GM18873 (cell line): ENCODE data around the gene HSD17B2.
"Not testable (repeated sequence)": the region's sequence is repeated elsewhere in the genome, so short reads cannot be mapped to it uniquely, and the experiment has no call there.

Source experiments
- ATAC-seq: cut with Tn5 transposase; IDR thresholded peaks from one replicate; pipeline ENCODE4 v1.9.1; 2021; ENCODE audit warnings: mild to moderate bottlenecking, moderate library complexity, moderate number of reproducible peaks; ENCODE audit not compliant: unreplicated experiment, low FRiP score

HSD17B2 gene

DNA sequence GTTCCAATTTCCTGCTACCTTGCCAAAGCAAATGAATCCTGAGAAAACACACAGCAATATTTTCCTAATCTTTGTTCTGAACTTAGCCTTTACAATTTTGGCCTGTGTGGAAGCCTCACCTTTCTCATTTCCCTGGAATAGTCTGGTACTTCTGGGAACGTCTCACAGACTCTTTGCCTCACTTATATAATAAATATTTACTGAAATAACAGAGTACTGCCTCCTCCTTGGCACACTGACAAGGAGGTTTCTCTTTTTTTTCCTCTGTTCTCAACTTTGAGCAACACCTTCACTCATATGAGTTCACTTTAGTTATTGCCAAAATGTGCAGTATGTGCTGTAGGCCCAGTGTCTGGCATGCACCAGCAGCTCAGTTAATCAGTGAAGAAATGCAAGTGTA lies 37.3 kb downstream of the HSD17B2 start:
- no peak for ATAC-seq

DNA sequence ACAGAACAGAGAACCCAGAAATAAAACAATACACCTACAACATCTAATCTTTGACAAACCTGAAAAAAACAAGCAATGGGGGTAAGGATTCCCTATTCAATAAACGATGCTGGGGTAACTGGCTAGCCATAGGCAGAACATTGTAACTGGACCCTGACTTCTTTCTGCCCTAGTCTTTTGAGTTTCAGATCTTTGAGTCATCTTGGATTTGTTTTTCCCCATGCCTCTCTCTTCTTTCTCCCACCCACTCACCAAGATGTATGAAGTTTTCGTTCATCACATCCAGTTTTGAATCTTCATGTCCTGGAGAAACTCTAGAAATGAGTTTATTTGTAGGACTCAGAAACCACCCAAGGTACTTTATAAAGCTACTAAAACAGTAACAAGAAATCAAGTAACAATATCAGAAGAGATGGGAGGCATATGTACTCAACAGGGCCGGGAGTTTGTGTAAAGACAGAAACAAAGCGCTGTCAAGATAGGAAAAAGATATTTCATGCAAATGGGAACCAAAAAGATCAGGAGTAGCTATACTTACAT lies 39.0 kb downstream of the HSD17B2 start:
- no peak for ATAC-seq

DNA sequence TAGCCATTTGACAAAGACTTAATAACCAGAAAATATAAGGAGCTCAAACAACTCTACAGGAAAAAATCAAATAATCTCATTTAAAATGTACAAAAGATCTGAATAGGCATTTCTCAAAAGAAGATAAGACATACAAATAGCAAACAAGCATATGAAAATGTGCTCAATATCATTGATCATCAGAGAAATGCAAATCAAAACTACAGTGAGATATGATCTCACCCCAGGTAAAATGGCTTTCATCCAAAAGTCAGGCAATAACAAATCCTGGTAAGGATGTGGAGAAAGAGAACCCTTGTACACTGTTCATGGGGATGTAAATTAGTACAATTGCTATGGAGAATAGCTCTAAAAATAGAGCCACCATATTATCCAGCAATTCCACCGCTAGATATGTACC lies 43.1 kb downstream of the HSD17B2 start:
- ATAC-seq: no peak

DNA sequence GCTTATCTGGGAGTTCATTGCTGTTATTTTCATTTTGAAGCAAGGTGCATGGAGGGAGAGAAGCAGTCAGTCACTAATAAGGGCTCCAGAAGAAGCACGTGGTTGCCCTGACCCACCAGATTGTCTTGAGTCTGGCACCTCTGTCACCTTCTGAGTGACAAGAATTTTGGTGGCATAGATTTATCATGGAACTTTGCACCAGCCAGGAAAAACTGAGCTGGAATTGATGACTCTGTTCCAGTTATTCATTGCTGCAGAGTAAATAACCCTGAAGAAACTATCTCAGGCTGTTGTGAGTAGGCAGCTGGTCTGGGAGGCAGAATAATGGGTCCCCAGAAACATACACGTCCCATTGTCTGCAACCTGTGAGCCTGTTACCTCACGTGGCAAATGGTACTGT lies 44.8 kb downstream of the HSD17B2 start:
- ATAC-seq: no peak

DNA sequence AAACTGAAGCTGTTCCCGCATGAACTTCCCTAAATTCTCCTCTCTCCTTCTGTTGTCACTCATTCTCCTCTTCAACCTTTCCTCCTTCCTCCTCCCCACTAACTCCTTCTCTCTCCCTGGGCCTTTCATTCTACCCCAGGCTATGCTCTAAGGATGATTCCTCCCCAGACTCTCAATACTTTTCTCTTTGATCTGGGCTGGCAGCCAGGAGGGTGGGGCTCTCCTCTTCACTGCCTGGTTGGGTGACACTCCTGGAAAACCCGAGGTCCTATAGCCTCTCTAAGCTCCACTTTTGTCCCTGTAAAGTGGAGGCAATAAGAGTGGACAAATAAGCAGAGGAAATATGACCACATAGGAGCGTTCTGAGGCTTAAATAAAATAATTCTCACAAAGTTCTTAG lies 46.2 kb downstream of the HSD17B2 start:
- ATAC-seq: no peak

DNA sequence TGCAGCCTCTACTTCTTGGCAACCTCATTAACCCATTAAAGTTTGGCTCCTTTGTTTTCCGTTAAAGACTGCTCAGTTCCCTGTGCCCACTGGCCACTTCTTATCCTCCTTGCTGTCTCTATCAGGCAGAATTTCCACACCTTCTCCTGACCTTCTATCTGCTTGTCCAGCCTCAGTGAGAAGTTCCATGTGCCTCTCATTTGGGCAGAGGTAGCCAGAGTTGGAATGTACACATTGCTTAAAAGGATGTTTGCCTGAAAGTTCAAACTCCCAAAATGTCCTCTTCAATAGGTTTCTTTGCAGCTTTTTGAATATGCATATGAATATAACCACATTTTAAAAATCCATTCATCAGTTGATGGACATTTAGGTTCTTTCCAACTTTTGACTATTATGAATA lies 47.0 kb downstream of the HSD17B2 start:
- ATAC-seq: no peak

DNA sequence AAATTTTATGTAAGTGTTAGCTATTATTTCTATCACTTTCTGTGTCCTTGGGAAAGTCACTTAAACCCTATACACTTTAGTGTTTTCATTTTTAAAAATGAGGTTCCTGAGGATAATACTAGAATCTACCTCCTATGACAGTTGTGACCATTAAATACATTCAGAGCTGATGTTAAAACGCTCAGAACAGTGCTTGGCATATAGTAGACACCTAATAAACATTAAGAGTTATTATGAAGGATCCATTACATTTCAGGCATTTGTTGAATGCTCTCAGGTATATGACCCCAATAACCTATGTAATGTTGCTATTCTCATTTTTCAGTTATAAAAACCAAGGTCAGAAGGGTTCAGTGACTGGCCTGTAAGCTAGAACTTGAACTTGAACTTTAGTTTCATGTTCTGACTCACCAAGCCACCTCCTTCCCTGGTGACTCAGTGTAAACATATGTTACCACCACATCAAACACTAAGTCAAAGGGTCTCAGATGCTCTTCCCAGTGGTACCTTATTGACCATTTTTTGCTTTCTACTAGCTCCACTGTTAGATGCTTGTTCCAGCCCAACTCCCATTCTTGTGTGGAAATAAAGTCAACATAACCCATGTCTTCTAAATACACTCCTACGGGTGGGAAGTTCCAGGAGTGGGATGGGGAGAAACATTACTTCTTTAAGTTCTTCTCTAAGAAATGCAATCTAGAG lies 47.6 kb downstream of the HSD17B2 start:
- ATAC-seq: no peak

DNA sequence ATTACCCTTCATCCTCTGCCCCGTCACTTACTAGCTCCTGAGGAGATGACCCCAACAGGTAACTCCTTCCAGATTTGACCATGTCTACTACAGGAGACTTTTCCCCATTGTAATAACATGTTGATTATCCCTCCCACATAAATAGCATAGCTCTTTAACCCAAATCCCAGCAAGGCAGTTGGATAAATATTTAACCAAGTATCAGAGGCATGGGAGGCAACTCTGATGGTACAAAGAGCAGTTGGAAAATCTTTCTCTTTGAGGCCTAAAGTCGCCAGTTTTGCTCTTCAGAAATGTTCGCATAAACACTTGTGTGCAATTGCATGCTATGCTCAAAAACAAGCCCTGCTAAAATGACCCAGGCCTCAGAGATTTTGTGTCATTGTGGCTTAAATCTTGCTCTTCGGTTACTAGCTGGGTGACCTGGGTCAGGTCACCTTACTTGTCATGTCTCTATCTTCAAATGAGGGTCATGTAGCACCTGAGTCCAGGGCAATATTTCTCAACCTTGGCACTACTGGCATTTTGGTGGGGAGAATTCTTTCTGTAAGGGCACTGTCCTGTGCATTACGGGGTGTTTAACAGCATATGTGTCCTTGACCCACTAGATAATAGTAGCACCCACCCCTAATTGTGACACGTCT lies 48.8 kb downstream of the HSD17B2 start:
- no peak for ATAC-seq

DNA sequence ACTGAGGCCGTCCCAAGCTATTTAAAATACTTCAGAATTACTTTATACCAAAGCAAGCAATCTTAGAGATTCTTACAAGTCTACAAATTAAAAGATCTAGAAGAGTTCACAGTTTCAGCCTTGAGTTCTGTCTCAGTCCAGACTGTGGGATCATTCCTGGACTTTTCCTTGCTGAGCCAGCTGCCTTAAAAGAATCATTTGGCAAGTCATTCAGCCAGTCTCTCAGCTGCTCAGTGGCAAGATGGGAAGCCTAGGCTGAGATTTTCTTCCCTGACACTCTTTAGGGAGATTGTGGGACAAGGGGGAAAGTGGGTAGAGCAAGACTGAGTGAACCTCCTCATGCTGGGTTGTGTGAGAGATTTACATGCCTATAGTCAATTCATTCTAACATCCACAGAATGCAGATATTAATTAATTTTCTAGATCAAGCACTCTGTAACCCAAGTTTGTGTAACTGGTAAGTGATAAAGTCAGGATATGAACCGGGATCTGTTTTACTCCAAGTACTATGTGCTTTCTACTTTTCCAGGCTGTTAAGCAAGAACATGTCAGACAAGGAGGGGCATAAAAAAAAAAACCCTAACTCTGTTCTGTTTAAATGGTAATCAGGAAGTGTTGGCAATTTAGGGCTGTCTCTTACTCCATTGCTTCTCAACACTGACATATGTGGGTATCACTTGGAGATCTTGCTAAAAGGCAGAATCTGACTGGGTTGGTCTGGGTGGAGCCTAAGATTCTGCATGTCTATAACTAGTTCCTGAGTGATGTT lies 50.1 kb downstream of the HSD17B2 start:
- no peak for ATAC-seq

DNA sequence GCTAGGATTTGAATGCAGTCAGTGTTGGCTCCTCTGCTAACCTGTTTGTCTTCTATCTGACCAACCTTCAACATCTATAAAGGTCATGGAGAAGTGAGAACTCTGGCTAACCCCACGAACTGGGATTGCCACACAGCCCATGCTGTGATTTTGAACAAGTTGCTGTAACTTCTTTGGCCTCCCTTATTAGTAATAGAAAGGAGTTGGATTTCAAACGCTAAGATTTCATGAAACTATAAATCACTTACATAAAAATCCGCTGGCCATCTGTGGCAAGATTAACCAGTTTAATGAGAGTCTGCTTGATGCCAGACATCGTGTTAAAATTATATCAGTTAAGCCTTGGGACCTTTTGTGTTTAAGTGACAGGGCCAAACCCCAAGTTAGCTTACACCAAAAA lies 53.4 kb downstream of the HSD17B2 start:
- no peak for ATAC-seq

DNA sequence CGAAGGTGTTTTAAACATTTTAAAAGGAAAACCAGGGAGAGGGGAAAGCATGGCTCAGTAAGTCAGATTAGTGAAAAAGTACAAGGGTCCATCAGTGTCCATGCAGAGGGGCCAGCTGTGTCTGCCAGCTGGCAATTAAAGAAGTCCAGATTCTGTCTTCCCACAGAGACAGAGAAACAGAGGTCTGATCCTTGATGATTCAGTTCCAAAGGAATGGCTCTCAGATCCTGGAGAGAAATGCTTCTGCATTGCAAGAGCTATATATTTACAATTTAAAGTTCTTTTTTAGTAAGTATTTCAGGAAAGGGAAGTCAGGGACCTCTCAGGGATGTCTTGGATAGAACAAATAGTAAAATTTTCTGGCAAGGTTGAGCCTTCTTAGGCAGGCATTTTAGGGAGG lies 56.2 kb downstream of the HSD17B2 start:
- no peak for ATAC-seq

DNA sequence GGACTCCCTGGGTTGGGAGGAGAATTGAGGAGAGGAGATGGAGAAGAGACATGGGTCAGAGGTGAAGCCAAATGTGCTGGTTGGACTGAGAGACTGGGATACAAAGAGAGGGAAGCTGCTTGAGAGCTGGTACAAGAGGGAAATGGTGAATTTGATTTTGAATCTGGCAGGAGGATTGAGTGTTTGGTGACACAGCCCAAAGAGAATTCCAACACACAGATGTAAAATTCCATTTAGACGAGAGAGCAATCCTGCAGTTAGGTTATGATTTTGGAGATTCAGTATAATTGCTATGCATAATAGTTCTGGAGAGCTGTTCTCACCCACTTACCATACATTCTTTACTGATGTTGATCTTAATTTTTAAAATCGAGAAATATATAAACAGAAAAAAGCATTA lies 57.7 kb downstream of the HSD17B2 start:
- no peak for ATAC-seq

DNA sequence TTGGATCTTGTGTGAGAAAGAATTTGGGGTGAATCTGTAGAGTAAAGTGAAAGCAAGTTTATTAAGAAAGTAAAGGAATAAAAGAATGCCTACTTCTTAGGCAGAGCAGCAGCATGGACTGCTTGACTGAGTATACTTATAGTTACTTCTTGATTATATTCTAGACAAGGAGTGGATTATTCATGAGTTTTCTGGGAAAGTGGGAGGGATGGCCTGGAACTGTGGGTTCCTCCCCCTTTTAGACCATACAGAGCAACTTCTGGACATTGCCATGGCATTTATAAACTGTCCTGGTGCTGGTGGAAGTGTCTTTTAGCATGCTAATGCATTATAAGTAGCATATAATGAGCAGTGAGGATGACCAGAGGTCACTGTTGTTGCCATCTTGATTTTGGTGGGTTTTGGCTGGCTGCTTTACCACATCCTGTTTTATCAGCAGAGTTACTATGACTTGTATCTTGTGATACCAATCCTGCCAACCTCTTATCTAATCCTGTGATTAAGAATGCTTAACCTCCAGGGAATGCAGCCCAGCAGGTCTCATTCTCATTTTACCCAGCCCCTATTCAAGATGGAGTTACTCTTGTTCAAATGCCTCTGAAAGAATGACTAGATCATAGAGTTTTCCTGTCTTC lies 58.7 kb downstream of the HSD17B2 start:
- ATAC-seq: no peak

DNA sequence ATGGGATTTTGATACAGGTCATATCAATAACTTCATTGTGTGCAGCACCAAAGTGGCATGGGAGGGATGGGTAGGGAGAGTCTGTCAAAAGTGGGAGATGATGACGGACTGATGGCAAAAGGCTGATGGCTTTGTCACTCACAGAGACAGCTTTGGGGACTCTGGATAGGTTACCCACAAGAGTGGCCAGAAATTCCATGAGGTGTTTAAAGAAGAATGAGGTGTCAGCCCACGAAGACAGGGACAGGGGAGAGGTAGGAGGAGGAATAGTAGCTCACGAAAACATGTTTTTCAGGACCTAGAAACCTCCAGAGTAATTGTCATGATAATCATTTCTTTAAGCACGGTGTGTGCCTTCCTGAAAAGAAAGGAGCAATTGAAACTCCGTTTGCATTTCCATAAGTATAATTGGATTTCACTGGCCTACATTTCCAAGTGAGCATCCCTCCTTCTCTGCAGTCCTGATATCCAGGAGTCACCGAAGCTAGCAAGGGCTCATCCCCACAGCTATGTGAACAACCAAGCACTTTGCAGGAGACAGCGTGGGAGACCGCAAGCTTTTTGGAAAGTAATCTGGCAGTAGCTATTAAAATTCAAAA lies 60.0 kb downstream of the HSD17B2 start:
- ATAC-seq: no peak

DNA sequence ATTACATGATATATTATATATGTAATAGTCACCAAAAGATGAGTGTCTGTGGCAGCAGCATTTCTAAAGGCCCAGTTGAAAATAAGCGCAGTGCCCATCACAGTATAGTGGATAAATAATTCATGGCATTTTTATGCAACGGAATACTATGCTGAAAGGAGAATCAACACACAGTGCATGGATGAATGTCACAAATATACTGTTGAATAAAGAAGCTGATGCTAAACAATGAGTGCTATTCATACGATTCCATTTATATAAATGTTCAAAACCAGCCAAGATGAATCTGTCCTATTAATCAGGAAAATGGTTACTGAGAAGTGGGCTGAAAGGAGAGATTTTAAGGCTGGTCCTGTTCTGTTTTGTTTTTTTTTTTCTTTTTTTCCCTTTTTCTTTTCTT lies 61.6 kb downstream of the HSD17B2 start:
- no peak for ATAC-seq

DNA sequence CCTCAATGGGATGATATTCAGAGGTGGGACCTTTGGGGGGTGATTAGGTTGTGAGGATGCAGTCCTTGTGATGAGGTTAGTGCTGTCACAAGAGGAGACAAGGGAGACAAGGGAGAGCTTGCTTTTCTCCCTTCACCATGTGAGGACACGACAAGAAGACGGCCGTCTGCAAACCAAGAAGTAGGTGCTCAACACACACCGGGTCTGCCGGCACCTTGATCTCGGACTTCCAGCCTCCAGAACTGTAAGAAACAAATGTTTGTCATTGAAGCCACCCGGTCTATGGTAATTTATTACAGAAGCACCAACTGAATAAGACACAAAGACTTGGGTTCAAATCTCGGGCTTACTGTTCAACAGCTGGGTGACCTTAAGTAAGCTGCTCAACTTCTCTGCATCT lies 70.1 kb downstream of the HSD17B2 start:
- ATAC-seq: no peak

DNA sequence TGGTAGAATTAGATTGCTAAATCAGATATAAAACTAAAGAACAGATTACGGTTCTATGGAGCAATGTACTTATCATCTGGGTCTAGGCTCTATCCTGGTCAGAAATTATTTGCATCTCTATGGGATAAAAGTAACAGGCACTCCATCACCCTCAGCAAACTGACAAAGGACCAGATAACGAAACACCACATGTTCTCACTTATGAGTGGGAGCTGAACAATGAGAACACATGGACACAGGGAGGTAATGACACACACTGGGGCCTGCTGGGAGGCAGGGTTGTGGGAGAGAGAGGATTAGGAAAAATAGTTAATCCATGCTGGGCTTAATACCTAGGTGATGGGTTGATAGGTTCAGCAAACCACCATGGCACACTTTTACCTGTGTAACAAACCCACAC lies 73.0 kb downstream of the HSD17B2 start:
- ATAC-seq: no peak

DNA sequence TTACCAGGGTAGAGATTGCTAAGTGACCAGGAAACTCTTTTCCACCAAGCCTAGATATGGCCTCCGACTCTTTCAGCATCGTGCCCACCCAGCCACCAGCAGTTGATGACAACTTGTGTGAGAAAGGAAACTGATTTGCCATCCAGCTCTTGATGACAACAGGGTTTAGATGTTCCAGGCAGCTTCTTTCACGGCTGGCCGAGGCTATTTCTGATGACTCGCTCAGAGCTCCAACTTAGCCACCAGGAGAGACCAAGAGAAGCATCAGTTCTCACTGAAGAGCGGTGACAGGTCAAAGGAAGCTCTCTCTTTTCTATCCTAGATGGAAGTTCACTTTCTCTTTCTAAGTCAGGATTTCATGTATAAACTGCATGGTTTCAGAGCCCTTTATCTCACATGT lies 73.7 kb downstream of the HSD17B2 start:
- no peak for ATAC-seq

DNA sequence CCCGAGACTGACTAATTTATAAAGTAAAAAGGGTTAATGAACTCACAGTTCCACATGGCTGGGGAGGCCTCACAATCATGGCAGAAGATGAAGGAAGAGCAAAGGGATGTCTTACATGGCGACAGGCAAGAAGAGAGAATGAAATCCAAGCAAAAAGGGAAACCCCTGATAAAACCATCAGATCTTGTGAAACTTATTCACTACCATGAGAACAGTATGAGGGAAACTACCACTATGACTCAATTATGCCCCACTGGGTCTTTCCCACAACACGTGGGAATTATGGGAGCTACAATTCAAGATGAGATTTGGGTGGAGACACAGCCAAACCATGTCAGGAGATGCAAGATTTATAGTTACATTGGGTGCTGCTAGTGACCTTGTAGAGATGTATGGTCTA lies 74.2 kb downstream of the HSD17B2 start:
- not testable (repeated sequence) for ATAC-seq

DNA sequence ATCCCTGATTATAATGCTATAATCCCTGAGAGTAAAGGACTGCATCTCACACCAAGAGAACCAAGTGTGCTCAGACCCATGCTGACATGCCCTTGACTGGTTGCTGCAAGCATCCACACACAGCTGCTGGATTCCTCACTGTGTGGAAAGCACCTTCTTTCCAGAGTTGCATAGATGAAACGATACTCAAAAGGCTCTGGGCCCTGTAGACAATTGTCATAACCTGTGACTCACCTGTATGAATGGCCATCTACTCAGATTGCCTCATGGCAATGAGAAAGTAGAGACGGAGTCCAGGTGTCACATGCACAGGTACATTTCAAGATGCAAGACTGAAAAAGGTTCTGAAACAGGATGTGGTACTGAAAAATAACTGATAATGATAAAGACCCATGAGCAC lies 76.9 kb downstream of the HSD17B2 start:
- ATAC-seq: no peak

DNA sequence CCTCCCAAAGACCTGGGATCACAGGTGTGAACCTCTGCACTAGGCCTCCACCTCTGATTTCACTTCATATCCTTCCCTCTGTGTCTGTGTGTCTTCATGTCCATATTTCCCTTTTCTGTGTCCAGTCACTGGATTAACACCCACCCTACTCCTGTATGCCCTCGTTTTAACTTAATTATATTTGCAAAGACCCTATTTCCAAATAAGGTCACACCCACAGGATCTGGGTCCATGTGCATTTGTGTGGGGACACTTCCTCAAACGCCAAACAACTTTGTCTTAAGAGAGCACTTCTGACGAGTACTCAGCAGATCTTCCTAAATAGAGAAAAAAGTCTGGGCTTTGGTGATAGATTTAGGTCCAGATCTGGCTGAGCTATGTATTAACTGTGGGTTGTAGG lies 78.7 kb downstream of the HSD17B2 start:
- no peak for ATAC-seq
